NCI-H2196 (cell line): ENCODE measurements around the gene COL15A1.
"Not testable (repeated sequence)": the region's sequence is repeated elsewhere in the genome, so short reads cannot be mapped to it uniquely, and the experiment has no call there.

Source experiments
- DNase-seq: peaks from one replicate; lab custom pipeline; 2025; ENCODE audit not compliant: unreplicated experiment; lab: John Stamatoyannopoulos, UW

COL15A1 gene

GRCh38 chr9:98943682-98944056, at the start of gene COL15A1:
TSS of gene COL15A1 (plus strand) at chr9:98943907. CDS start at chr9:98944062, 155 bp downstream.
- DNase-seq, result no peak

- no peak for DNase-seq
These were observed 49.5 kb upstream of the COL15A1 start for GRCh38 chr9:98894171-98894570.

- DNase-seq, result no peak
These were observed 48.9 kb upstream of the COL15A1 start for GRCh38 chr9:98894761-98895160.

GRCh38 chr9:98896632-98897031, 47.1 kb upstream of the COL15A1 start:
- no peak for DNase-seq

DNA sequence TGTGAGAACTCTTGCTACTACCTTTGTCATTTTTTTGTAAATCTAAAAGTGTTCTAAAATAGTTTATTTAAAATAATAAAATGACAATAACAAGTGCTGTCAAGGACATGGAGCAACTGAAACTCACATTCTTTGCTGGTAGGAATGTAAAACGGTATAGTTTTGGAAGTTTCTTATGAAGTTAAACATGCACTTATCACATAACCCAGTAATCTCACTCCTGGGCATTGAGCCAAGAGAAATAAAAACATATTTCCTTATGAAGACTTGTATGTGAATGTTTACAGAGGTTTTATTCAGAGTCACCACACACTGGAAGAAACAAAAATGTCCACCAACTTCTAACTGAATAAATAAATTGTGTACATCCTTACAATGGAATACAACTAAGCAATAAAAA, 46.0 kb upstream of the COL15A1 start:
- no peak for DNase-seq

GRCh38 chr9:98899408-98900056, 44.2 kb upstream of the COL15A1 start:
- DNase-seq, result no peak

DNA sequence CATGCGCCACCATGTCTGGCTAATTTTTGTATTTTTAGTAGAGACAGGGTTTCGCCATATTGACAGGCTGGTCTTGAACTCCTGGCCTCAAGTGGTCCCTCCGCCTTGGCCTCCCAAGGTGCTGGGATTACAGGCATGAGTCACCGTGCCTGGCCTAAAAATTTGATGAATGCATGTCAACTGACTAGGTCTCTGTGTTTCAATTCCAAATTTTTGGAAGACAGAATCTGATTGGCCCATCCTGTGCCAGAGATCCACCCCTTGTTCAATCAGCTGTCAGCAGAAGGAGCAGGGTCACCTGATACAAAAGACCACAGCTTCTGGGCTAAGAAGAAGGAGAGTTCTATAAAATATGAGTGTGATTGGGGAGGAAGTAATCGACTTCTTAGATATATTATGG, 43.5 kb upstream of the COL15A1 start:
- DNase-seq, result no peak

DNA sequence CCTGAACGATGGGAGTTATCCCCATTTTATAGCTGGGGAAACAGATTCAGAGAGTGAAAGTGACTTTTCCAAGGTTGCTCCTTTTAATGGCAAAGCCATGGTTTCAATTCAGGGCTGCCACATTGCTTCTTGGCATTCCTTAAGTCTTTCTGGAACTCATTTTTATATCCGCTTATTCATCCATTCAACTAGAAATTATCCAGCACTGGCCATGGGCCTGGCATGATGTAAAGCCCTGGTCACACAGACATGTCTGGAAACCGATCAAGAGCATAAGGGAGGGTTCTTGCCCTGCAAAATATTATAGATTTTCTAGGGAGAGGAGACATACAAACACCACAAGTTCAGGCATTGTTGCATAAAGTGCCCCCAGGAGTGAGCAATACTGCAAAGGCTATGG, 43.0 kb upstream of the COL15A1 start:
- no peak for DNase-seq

DNA sequence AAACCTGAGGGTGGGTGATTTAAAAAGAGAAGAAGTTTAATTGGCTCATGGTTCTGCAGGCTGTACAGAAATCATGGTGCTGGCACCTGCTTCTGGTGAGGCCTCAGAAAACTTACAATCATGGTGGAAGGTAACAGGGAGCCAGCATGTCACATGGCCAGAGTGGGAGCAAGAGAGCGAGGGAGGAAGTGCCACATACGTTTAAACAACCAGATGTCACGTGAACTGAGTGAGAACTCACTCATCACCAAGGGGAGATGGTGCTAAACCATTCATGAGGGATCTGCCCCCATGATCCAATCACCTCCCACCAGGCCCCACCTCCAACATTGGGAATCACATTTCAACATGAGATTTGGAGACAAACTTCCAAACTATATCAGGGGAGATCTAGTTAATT, 41.9 kb upstream of the COL15A1 start:
- not testable (repeated sequence) for DNase-seq

GRCh38 chr9:98902516-98902915, 41.2 kb upstream of the COL15A1 start:
- DNase-seq, result no peak

GRCh38 chr9:98902925-98903324, 40.8 kb upstream of the COL15A1 start:
- no peak for DNase-seq

DNA sequence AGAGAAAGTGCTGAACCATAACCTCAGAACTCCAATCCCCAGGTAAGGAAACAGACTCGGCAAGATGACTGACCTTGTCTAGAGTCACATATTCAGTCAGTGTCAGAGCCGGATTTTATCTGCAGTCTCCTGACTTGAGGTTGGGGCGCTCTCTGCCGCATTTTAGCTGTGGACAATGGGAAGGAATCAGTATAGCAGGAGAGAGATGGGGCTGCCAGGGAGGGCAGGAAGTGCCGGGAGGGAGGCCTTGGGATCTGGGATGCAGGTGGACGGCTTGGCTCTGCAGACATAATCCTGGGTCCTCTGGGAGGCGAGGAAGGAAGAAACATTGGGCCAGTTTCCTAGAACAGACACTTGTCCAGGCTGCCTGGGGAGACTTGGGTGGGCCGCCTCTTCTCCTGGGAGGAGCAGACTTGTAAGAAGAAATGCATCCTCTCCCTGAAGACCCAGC, 39.7 kb upstream of the COL15A1 start:
- DNase-seq, result no peak

DNA sequence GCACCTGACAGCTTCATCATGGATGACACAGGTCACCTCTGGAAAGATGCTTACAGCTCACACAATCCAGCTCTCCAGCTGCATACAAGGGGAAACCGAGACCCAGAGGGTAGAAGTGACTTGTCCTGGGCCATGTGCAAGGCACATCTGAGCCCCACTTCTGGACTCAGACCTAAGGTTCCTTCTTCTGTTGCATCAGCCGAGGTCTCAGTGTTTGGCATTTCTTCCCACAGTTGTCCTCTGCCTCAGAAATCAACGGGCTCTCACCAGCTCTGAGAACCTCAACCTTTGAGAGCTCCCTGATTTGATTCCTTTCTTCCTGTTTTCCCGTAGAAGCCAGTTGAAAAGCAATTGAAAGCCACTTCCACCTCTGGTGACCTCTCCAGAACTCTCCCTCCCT, 38.7 kb upstream of the COL15A1 start:
- no peak for DNase-seq

DNA sequence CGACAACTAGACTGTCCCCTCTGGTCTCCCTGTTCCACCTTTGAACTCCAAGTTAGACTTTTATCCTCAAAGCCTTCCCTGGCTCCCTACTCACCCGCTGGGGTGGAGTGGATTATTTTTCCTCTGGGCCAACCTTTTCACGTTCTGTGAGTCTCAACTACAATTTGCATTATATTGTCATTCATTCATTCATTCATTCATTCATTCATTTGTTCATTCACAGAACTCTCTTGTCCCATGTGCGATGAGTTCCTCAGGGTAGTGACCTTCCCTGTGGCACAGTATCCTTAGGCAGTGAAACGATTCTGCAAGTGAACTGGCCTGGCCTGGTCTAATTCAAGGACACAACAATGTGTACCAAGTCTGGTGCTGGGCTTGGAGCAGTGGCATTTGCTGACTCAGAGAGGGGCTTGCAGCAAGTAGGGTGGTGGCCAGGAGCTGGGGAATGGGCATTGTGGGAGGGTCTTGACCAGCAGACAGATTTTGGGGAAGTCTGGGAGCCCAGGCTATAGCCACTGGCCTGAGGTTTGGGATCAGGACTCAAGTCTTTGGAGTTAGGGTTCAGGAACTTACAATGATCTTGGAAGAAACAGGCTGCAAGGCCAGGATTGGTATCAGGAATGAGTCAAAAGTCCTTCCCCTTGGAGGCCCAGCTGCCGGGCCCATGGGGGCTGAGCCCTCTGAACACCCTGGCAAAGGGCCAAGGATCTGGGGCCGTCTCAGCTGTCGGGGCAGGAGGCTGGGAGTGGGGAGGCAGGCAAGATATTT, 37.2 kb upstream of the COL15A1 start:
- no peak for DNase-seq

GRCh38 chr9:98907055-98907454, 36.7 kb upstream of the COL15A1 start:
- DNase-seq, result no peak

- no peak for DNase-seq
These were observed 34.6 kb upstream of the COL15A1 start for GRCh38 chr9:98908897-98909634.

GRCh38 chr9:98909935-98910334, 33.8 kb upstream of the COL15A1 start:
- no peak for DNase-seq

GRCh38 chr9:98911042-98911441, 32.7 kb upstream of the COL15A1 start:
- no peak for DNase-seq

DNA sequence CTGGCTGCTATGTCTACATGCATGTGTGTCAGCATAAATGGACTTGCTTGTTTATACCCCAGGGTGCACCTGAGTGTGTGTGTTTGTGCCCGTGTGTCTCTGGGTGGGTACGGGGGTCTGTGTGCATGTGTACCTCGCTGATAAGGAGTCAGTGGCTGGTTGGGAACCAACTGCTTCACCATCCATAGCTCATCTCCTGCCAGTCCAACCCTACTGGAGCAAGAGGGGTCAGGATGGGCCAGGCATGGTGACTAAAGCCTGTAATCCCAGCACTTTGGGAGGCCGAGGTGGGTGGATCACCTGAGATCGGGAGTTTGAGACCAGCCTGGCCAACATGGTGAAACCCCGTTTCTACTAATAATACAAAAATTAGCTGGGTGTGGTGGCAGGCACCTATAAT, 32.0 kb upstream of the COL15A1 start:
- not testable (repeated sequence) for DNase-seq

DNA sequence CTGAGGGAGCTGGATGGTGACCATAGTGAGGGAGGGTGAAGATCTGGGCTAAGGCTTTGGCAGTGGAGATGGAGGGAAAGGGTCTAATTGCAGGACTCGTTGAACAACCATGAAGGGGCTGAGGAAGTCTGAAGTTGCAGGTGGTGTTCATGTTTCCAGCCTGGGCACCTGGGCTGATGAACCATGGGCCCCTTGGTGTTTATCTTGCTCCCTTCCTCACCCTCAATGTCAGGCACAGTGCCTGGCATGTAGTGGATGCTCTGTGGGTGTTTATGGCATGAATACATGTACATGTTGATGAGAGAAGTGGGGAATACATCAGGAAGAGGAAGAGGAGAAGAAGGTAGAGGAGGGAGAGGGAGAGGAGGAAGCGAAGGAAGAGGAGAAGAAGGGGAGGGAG, 31.3 kb upstream of the COL15A1 start:
- no peak for DNase-seq

- DNase-seq, result no peak
These were observed 30.7 kb upstream of the COL15A1 start for GRCh38 chr9:98913044-98913443.

GRCh38 chr9:98913705-98914104, 30.0 kb upstream of the COL15A1 start:
- no peak for DNase-seq
